ENCODE measurements around the gene TENT4A.

GRCh38 chr5:6722015-6722414 is 8.8 kb downstream of the TENT4A start:
- TF ChIP-seq CTCF (IDR thresholded peaks at IDR 0.05) (no peak), POLR2A (IDR thresholded peaks at IDR 0.05) (no peak)
